T47D (cell line): Measurements from ENCODE around the gene SLC22A7.

Experiments used
- DNase-seq, 2 experiments: peaks; one replicate each; pipeline versions ENCODE4 v3.0.0 to v3.0.0-alpha.2; 2011 to 2012; ENCODE audit warnings: low read depth in 1 of 2, low spot score in 1 of 2
- JUND ChIP-seq: IDR thresholded peaks from 2 replicates; pipeline ENCODE4 v1.6.1; 2012; ENCODE audit warnings: low read depth
- in situ Hi-C: cut with HindIII; loops from 2 replicates; pipeline ENCODE4 v1.10.0; 2016; ENCODE audit warnings: low sequenced_read_pairs, low pct_unique_long_range_greater_than_20kb

Gene SLC22A7

DNA sequence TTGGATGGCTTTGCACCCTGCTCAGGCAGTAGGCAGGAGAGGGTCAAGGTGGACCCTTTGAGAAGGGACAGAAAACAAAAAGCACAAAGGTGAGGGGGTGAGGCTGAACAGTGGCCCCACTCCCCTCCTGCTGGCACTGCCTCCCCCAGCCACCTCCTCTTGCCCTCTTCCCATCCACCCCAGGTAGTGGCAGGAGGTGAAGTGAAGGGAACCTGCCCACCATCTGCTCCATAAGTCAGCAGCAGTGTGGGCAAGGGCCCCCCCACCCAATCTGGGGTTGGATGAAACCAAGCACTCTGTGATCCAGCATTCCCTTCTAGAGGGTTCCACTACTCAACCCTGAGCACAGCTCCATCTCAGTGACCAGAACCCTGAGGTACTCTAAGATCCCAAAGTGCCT, 26.1 kb upstream of the SLC22A7 start:
- DNase-seq, result no peak
- TF ChIP-seq JUND, result no peak
- in situ Hi-C loops, result no loop called here

DNA sequence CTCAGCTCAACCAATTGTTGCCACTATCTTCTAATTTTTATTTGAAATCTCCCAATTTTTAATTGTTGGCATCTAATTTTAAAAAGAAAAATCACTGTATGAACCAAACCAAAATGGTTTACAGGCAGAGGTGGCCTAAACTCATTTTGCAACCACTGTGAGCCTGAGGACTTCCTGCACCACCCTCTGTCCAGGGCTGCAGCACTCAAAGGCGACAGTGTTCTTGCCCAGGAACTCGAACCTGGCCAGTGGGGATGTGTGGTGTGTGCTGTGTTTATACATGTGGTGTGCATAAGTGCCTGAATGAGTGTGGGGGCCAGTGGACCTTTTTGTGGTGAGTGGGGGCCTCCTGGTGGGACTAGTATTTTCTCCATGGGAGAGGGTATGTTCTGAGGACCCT, 24.4 kb upstream of the SLC22A7 start:
- no peak for TF ChIP-seq JUND
- in situ Hi-C loops, result no loop called here
- no peak for DNase-seq

- DNase-seq, result no peak
- in situ Hi-C loops, result no loop called here
- TF ChIP-seq JUND, result no peak
Observed at GRCh38 chr6:43274127-43274915, 23.7 kb upstream of the SLC22A7 start.

GRCh38 chr6:43274916-43275597, 23.0 kb upstream of the SLC22A7 start:
- no peak for DNase-seq
- in situ Hi-C loops, result no loop called here
- TF ChIP-seq JUND, result no peak

DNA sequence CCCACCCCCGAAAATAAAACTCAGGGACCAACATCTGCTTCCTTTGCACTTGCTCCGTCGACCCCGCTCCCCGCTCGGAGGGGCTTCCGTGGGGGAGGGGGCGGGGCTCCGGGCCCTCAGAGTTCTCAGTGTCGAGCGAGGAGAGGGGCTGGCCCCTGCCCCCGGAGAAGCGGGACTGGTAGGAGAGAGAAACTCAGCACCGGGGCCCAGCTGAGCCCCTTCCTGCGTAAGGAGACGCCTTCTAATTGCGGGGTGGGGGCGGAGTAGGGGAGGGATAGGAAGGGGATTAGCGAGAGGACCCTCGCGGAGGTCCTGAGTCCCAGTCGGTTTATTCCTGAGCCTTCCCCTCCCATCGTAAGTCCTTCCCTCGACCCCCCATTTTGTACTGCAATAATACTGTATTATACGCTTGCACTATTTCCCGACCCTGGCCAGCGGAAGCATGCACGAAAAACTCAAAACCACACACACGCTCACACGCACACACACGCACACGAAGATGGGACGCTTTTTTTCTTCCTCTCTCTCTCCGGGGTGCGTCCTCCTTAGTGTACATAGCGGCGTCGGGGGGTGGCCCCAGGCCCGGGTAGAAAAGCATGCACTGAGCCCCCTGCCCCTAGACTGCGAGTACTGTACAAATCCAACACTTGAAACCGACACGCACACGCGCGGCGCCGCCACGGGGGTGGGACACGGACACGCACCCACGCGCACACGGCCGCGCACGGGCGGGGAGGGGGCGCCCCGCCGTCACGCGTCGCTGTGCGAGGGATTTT, 22.1 kb upstream of the SLC22A7 start:
- DNase-seq, result no peak
- TF ChIP-seq JUND, result no peak
- in situ Hi-C loops, result no loop called here

GRCh38 chr6:43276577-43277305, 21.3 kb upstream of the SLC22A7 start:
- TF ChIP-seq JUND, result no peak
- in situ Hi-C loops, result no loop called here

GRCh38 chr6:43277306-43277642, 20.8 kb upstream of the SLC22A7 start:
- in situ Hi-C loops, result no loop called here
- no peak for DNase-seq
- no peak for TF ChIP-seq JUND

More at GRCh38 chr6:43276577-43277305, 21.3 kb upstream of the SLC22A7 start:
- DNase-seq, result no peak

DNA sequence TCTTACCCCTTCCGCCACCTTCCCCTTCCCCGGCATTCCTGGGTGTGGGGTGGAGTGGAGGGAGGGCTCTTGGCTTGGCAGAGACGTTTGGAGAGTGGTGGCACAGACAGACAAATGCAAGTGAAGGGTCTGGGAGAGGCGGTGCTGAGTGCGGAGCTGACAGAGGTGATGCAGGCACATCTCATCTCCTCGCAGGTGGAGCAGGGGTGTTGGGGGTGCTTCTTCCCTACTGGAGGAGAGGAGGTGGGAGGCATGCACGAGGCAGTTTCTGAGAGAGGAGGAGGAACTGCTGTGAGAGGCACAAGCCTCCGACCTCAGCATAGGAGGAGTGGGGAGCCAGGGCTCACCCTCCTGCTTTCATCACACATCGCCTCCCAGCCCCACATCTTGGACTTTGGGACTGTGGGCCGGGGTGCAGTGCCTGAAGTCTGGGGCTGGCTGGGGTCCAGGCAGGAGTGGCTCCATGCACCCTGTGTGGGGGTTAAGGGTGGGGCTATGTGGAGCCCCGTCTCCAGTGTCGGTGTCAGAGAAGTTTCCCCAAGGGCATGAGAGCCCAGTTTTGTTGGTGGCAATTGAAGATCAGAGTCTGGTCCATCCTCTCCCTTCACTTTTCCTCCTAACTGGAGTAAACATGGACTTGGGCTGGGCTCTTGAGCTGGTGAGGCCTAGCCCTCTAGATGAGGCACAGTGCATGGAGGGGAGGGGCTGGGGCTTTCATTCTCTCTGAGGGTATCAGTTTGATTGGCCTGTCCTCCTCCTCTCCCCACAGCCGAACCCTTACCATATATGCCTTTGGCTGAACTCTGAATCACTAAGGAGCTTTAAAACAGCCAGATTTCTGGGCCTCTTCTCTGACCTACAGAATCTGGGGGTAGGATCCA, 20.2 kb upstream of the SLC22A7 start:
- DNase-seq, result no peak
- in situ Hi-C loops, result no loop called here
- TF ChIP-seq JUND, result no peak

GRCh38 chr6:43278524-43279078, 19.5 kb upstream of the SLC22A7 start:
- TF ChIP-seq JUND, result no peak
- DNase-seq, result no peak
- in situ Hi-C loops, result no loop called here

DNA sequence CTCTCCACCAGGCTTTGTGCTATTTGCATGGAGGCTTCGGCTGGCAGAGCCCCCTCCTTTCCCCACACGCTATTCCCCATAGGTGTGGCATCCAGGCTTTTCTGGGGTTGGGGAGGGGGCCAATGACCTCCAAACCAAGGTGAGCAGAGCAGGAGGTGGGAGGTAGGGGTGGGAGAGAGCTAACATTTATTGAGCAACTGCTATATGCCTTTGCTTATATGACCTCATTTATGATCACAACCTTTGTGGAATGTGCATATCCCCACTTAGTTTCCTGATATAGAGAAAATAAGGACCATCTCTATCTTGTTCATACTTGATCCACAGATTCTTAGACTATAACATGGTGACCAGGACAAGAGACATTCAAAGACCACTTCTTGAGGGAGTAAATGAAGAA, 17.8 kb upstream of the SLC22A7 start:
- in situ Hi-C loops, result no loop called here
- DNase-seq, result no peak
- TF ChIP-seq JUND, result no peak

- DNase-seq, result no peak
- in situ Hi-C loops, result no loop called here
- no peak for TF ChIP-seq JUND
Observed at GRCh38 chr6:43282060-43282459, 16.0 kb upstream of the SLC22A7 start.
